GM12878 (cell line): ENCODE measurements around the gene CCDC57. TPM values are rescaled to one million over a fixed set of nuclear protein-coding genes. Genes with fewer than 3 reads are reported as not detected.
A peak's percentile ranks its signal among the peaks of the same experiment; 100 is the strongest.

Experiments
- BCL3 ChIP-seq: IDR thresholded peaks from 2 replicates; pipeline ENCODE4 v1.6.1; 2011; ENCODE audit warnings: borderline replicate concordance, low read depth, mild to moderate bottlenecking, moderate library complexity, low read length; ENCODE audit not compliant: insufficient read depth, poor library complexity, severe bottlenecking
- BHLHE40 ChIP-seq, 2 experiments: fragments of 450-650 bp in 1 of 2; IDR thresholded peaks; 2 replicates each; pipeline ENCODE4 v1.6.1; 2011 to 2017; ENCODE audit warnings: low read depth in 2 of 2, borderline replicate concordance in 1 of 2, improper control_type of control experiment in 1 of 2, low read length in 1 of 2, mild to moderate bottlenecking in 1 of 2
- BMI1 ChIP-seq: fragments of 450-650 bp; IDR thresholded peaks from 2 replicates; pipeline ENCODE4 v1.6.1; 2016; ENCODE audit warnings: mild to moderate bottlenecking, moderate library complexity, borderline replicate concordance
- CEBPB ChIP-seq, 2 experiments: fragments of 150-350 bp in 1 of 2; IDR thresholded peaks; 2 replicates each; pipeline ENCODE4 v1.6.1; 2012 to 2014; ENCODE audit warnings: low read depth in 2 of 2, low read length in 2 of 2, borderline replicate concordance in 1 of 2, inconsistent platforms in 1 of 2
- CREB1 ChIP-seq: IDR thresholded peaks from 2 replicates; pipeline ENCODE4 v1.6.1; 2012; ENCODE audit warnings: low read depth, mild to moderate bottlenecking, inconsistent platforms
- EED ChIP-seq: sonication (generic); IDR thresholded peaks from 2 replicates; pipeline ENCODE4 v1.6.1; 2016; ENCODE audit warnings: antibody characterized with exemption, low read depth
- FOXM1 ChIP-seq: IDR thresholded peaks from 2 replicates; pipeline ENCODE4 v1.6.1; 2012; ENCODE audit warnings: low read depth, mild to moderate bottlenecking, inconsistent platforms, low read length, moderate library complexity
- GATAD2B ChIP-seq: fragments of 450-650 bp; conservative IDR thresholded peaks from 2 replicates; pipeline ENCODE4 v1.6.1; 2017; ENCODE audit warnings: low read depth, mild to moderate bottlenecking, moderate library complexity
- HCFC1 ChIP-seq: fragments of 150-350 bp; IDR thresholded peaks from 2 replicates; pipeline ENCODE4 v1.6.1; 2014; ENCODE audit warnings: low read length
- LARP7 ChIP-seq: fragments of 450-650 bp; IDR thresholded peaks from 2 replicates; pipeline ENCODE4 v1.6.1; 2017; ENCODE audit warnings: mild to moderate bottlenecking
- NR2F1 ChIP-seq: fragments of 450-650 bp; conservative IDR thresholded peaks from 2 replicates; pipeline ENCODE4 v1.6.1; 2017; ENCODE audit warnings: mild to moderate bottlenecking
- PAX5 ChIP-seq: IDR thresholded peaks from 2 replicates; pipeline ENCODE4 v1.6.1; 2011; ENCODE audit warnings: low read depth, low read length, borderline replicate concordance
- POLR2AphosphoS2 ChIP-seq: IDR thresholded peaks from 2 replicates; pipeline ENCODE4 v1.6.1; 2011; ENCODE audit warnings: low read depth, mild to moderate bottlenecking, low read length, improper control_type of control experiment, moderate library complexity
- RFX5 ChIP-seq: IDR thresholded peaks from 2 replicates; pipeline ENCODE4 v1.6.1; 2011; ENCODE audit warnings: low read depth, low read length, improper control_type of control experiment
- SIN3A ChIP-seq: IDR thresholded peaks from 2 replicates; pipeline ENCODE4 v1.6.1; 2012; ENCODE audit warnings: low read depth, low read length, improper control_type of control experiment
- SMARCA5 ChIP-seq: fragments of 450-650 bp; IDR thresholded peaks from 2 replicates; pipeline ENCODE4 v1.6.1; 2017; ENCODE audit warnings: mild to moderate bottlenecking
- SREBF1 ChIP-seq: IDR thresholded peaks from 2 replicates; pipeline ENCODE4 v1.6.1; 2012; ENCODE audit warnings: mild to moderate bottlenecking, low read length
- TCF7 ChIP-seq: IDR thresholded peaks from 2 replicates; pipeline ENCODE4 v1.6.1; 2014; ENCODE audit warnings: antibody characterized with exemption, borderline replicate concordance
- ZBTB11 ChIP-seq: fragments of 450-650 bp; formaldehyde crosslinking; IDR thresholded peaks from 2 replicates; pipeline ENCODE4 v1.5.0; 2022; ENCODE audit warnings: mild to moderate bottlenecking, missing genetic modification characterization
- polyA plus RNA-seq, 11 experiments: library from polyadenylated mRNA; depleted of rRNA in 4 of 11; unstranded in 6 of 11; stranded (reverse) in 5 of 11; fragments of >200 nt; fragmentation: Nextera tagmentation in 4 of 11; fragmentation: Illumina TruSeq in 1 of 11; extraction: Ambion mirVana in 4 of 11; extraction: Trizol in 1 of 11; gene quantifications; 1 replicate in 1 of 11; 2 replicates in 10 of 11; pipeline versions ENCODE4 v1.2.1 to v1.2.3, GENCODE V29; 2011 to 2016; ENCODE audit warnings: inconsistent platforms in 2 of 11, missing spikeins in 2 of 11, low read depth in 1 of 11
- total RNA-seq, 4 experiments: library from RNA; depleted of rRNA in 3 of 4; stranded (reverse); fragments of >200 nt in 3 of 4; fragmentation: Illumina TruSeq in 1 of 4; extraction: Trizol in 1 of 4; gene quantifications; 2 replicates each; pipeline versions ENCODE4 v1.2.1 to v1.2.3, GENCODE V29; 2013 to 2021
- TF ChIP-seq, protein P1 (sequence below): IDR thresholded peaks from 2 replicates; pipeline ENCODE4 v1.6.1; 2011; ENCODE audit warnings: borderline replicate concordance, low read depth, mild to moderate bottlenecking, moderate library complexity, mixed read lengths, low read length; ENCODE audit not compliant: insufficient read depth; ENCODE audit errors: extremely low read length
- TF ChIP-seq, protein P2 (sequence below): fragments of 450-650 bp; conservative IDR thresholded peaks from 2 replicates; pipeline ENCODE4 v1.6.1; 2017; ENCODE audit warnings: mild to moderate bottlenecking, moderate library complexity

The CCDC57 gene
- total and polyA plus RNA-seq, 10 of the 15 experiments (the other 5 are each of a cell fraction or from before 2014, with no cell fraction given), result 5.4 to 123 (median 45.8) TPM

DNA sequence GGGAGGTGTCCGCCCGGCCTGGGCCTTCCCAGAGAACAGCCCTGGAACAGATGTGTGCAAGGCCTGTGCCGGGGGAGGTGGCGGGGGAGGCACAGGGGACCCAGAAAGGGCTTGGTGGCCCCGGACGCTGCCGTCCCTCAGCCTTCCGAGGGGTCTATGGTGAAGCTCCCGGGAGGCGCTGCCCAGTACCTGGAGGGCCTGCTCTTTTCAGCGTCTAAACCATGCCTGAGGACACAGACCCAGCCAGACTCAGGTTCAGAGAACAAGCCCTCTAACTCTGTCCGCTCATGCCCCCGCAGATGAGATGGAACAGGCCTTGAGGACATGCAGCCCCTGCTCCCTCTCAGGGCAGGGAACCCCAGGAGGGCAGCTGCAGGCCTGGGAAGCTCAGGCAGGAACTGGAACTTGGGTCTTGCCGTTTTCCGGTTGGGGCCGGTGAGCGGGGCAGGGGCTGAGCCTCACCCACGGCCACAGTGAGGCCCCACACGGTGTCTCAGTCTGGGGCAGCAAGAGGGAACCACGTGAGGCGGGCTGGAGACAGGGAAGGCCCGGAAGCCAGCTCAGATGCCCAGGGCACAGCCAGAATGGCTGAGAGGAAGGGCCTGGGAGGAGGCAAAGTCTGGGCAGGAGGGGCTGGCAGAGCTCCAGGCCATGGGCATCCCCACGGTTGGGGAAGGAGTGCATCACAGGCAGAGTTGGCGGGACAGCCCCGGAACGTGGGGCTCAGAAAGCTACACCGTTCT is 28.7 kb upstream of the CCDC57 start (continued):
- TF ChIP-seq, protein P1, sequence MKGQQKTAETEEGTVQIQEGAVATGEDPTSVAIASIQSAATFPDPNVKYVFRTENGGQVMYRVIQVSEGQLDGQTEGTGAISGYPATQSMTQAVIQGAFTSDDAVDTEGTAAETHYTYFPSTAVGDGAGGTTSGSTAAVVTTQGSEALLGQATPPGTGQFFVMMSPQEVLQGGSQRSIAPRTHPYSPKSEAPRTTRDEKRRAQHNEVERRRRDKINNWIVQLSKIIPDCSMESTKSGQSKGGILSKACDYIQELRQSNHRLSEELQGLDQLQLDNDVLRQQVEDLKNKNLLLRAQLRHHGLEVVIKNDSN, result peak; percentile 67
- TF ChIP-seq GATAD2B (peak; percentile 45; the same call in 1 of the 2 replicates), BMI1 (0 out of 2 replicates have a peak, but pooled peaks have one; percentile 24), FOXM1 (no peak), SREBF1 (no peak), HCFC1 (0 out of 2 replicates have a peak, but pooled peaks have one; percentile 19), TCF7 (no peak), NR2F1 (0 out of 2 replicates have a peak, but pooled peaks have one; percentile 11), PAX5 (peak; percentile 16; the same call in 1 of the 2 replicates), CEBPB (IDR thresholded peaks at IDR 0.05; ENCODE audit: borderline replicate concordance in 1 of 2, low read depth in 2 of 2, low read length in 2 of 2) (no peak), EED (peak; percentile 14; the same call in 1 of the 2 replicates), ZBTB11 (CRISPR knock-in tag) (no peak), LARP7 (no peak), RFX5 (no peak), BCL3 (peak; percentile 7), BHLHE40 (IDR thresholded peaks at IDR 0.05; ENCODE audit: borderline replicate concordance in 1 of 2, low read depth in 2 of 2, low read length in 1 of 2) (peak in 1 of 2 experiments; percentile 35; a peak in 1 of 4 replicates), SMARCA5 (0 out of 2 replicates have a peak, but pooled peaks have one; percentile 16), SIN3A (0 out of 2 replicates have a peak, but pooled peaks have one; percentile 27), POLR2AphosphoS2 (peak; percentile 86), CREB1 (0 out of 2 replicates have a peak, but pooled peaks have one; percentile 10)
- TF ChIP-seq, protein P2, sequence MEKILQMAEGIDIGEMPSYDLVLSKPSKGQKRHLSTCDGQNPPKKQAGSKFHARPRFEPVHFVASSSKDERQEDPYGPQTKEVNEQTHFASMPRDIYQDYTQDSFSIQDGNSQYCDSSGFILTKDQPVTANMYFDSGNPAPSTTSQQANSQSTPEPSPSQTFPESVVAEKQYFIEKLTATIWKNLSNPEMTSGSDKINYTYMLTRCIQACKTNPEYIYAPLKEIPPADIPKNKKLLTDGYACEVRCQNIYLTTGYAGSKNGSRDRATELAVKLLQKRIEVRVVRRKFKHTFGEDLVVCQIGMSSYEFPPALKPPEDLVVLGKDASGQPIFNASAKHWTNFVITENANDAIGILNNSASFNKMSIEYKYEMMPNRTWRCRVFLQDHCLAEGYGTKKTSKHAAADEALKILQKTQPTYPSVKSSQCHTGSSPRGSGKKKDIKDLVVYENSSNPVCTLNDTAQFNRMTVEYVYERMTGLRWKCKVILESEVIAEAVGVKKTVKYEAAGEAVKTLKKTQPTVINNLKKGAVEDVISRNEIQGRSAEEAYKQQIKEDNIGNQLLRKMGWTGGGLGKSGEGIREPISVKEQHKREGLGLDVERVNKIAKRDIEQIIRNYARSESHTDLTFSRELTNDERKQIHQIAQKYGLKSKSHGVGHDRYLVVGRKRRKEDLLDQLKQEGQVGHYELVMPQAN, result no peak
